AML-193 (cell line): Measurements from ENCODE around the gene KCNJ4.

ENCODE experiments used
- DNase-seq, 2 experiments: peaks; one replicate each; lab custom pipeline; 2025; lab: John Stamatoyannopoulos, UW

KCNJ4 gene

GRCh38 chr22:38455076-38455529 lies at the start of gene KCNJ4:
KCNJ4 (minus strand) TSS chr22:38455199; CDS start chr22:38428132, 27,067 bp downstream.
- DNase-seq = no peak

- no peak for DNase-seq
Observed at GRCh38 chr22:38503021-38503420, 48.0 kb upstream of the KCNJ4 start.

GRCh38 chr22:38501797-38502672 lies 47.0 kb upstream of the KCNJ4 start:
- DNase-seq = no peak

GRCh38 chr22:38497869-38498268 lies 42.9 kb upstream of the KCNJ4 start:
- no peak for DNase-seq

DNA sequence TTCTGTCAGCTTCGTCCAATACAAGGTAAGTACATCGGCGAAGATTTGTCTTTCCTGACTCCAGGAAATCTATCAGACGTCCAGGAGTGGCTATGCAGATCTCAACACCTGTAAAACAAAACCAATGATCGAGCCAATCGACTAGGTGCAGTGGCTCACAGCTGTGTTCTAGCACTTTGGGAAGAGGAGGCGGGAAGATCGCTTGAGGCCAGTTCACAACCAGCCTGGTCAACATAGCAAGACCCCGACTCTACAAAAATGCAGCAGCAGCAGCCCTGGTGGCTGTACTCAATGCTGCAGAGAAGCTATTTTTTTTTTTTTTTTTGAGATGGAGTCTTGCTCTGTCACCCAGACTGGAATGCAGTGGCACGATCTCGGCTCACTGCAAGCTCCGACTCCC lies 39.9 kb upstream of the KCNJ4 start:
- no peak for DNase-seq

GRCh38 chr22:38494498-38494897 lies 39.5 kb upstream of the KCNJ4 start:
- DNase-seq = no peak

- DNase-seq = no peak
Observed at GRCh38 chr22:38491707-38492348, 36.8 kb upstream of the KCNJ4 start.

- DNase-seq = no peak
Observed at GRCh38 chr22:38490915-38491314, 35.9 kb upstream of the KCNJ4 start.

- DNase-seq = no peak
Observed at GRCh38 chr22:38490475-38490874, 35.5 kb upstream of the KCNJ4 start.

DNA sequence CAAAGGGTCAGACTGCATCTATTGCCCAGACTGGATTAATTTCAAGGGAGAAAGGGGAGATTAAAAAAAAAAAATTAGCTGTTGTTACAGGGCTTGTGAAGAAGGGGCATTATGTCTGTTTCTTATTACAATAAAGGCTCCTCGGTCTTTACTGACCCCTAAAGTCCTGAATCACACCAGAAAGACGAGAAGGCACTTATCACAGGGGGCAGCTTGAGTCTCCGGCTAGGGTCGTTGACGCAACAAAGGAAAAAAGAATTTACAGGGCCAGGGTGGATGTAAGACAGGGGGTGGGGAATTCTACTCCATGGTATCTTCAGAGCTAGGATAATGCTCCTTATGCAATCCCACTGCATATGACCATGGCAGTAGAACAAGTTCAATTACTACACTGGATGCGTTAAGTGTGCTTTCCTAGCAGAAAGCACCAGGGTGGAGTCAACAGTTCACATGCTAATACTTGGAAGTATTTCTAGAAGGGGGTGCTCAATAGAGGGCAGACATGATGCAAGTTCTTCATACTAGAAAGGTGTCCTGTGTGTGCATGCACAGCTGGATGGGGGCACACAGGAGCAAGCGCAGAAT lies 34.7 kb upstream of the KCNJ4 start:
- no peak for DNase-seq

GRCh38 chr22:38489142-38489541 lies 34.1 kb upstream of the KCNJ4 start:
- no peak for DNase-seq

DNA sequence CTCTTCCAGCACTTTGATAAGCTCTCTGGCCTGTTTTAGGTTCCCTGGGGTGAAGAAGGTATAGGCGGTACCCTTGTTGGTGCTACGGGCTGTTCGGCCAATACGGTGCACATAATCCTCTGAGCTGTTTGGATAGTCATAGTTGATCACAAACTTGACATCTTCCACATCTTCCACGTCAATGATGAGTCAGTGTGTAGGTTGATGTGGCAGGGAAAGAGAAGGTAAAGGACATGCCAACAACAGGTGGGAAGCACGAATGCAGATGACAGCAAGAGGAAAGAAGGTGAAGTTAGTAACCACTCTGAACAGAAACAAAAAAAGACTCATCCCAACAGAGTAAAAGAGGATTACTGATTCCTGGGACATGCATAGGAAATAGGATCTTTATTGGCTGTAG lies 32.9 kb upstream of the KCNJ4 start:
- DNase-seq = no peak

GRCh38 chr22:38485783-38486182 lies 30.8 kb upstream of the KCNJ4 start:
- no peak for DNase-seq

DNA sequence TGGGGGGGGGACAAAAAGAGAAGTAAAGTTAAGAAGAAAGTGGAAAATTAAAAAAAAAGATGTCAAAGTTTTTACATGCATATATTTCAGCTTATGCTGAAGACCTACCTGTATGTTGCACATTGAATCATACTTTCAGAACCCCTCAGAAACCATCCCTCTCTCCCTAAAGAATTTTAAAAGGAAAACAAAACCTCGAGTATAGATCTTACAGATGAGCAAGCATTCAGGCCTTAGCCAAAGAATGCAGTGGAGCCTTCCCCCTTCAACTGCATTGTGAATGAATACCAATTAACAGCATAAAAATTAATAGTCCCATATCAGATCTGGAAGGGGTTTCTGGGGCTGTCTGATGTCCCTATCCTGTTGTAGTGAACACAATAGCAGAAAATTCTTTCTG lies 29.2 kb upstream of the KCNJ4 start:
- no peak for DNase-seq

GRCh38 chr22:38482662-38483308 lies 27.8 kb upstream of the KCNJ4 start:
- no peak for DNase-seq

DNA sequence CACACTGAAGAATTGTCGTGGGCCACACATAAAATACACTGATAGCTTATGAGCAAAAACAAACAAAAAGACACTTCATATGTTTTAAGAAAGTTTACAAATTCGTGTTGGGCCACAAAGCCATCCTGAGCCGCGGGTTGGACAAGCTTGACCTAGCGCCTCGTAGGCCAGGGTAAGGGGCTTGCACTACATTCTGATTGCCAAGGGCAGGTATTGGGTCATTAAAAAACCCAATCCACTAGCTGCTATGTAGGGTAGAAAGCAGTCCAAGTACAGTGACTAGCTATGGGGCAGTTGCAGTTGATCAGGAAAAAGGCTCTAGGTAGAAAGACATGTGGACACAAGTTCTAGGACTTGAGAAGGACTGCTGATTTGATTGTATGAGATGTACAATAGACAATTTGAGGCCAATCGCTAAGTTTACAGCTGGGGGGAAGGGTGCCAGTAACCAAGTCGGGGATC lies 26.9 kb upstream of the KCNJ4 start:
- DNase-seq = no peak

- DNase-seq = no peak
Observed at GRCh38 chr22:38481162-38481870, 26.3 kb upstream of the KCNJ4 start.

GRCh38 chr22:38479096-38479837 lies 24.3 kb upstream of the KCNJ4 start:
- DNase-seq = no peak

DNA sequence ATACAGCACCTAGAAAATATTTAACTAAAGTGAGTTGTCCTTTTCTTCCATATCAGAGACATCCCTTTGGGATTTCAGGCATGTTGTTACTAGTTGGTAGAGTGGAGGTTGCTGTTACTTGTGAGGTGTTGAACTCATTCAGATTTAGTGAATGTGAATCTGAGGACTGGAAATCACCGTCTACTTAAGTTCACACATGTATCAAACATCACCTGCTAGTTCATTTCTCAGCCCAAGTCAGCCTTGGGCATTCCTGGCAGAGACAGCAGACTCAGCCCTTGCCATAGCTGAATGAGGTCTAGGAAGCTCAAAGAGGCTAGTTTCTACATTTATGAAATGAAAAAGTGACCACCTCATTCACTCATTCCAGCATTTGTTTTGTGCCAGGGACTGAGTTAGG lies 22.6 kb upstream of the KCNJ4 start:
- no peak for DNase-seq

GRCh38 chr22:38474003-38474607 lies 19.1 kb upstream of the KCNJ4 start:
- DNase-seq = no peak

- no peak for DNase-seq
Observed at GRCh38 chr22:38471237-38471636, 16.2 kb upstream of the KCNJ4 start.
